PFSK-1 (cell line): ENCODE measurements around the gene PLAGL2.

Source experiments
- FOXP2 ChIP-seq: optimal IDR thresholded peaks from 2 replicates; pipeline ENCODE3; 2011; ENCODE audit warnings: borderline replicate concordance, control low read depth, inconsistent platforms; ENCODE audit not compliant: insufficient read depth; ENCODE audit errors: extremely low read length, extremely low read depth
- POLR2AphosphoS5 ChIP-seq: IDR thresholded peaks from 2 replicates; pipeline ENCODE4 v1.6.1; 2012; ENCODE audit warnings: low read depth, mild to moderate bottlenecking, control low read depth, low read length, moderate library complexity
- REST ChIP-seq, 2 experiments: IDR thresholded peaks; 2 replicates each; pipeline versions ENCODE4 v1.6.1 to v1.8.0; 2011 to 2012; ENCODE audit warnings: low read depth in 2 of 2, low read length in 2 of 2, control low read depth in 1 of 2, inconsistent platforms in 1 of 2, mild to moderate bottlenecking in 1 of 2, moderate library complexity in 1 of 2; ENCODE audit not compliant: insufficient read depth in 1 of 2
- SIN3A ChIP-seq: IDR thresholded peaks from 2 replicates; pipeline ENCODE4 v1.6.1; 2012; ENCODE audit warnings: mild to moderate bottlenecking, low read length, moderate library complexity, borderline replicate concordance; ENCODE audit not compliant: insufficient read depth
- TAF1 ChIP-seq: IDR thresholded peaks from 2 replicates; pipeline ENCODE4 v1.6.1; 2012; ENCODE audit warnings: low read length, control low read depth, borderline replicate concordance; ENCODE audit not compliant: insufficient read depth

Gene PLAGL2

GRCh38 chr20:32153156-32153665 lies 54.3 kb downstream of the PLAGL2 start:
- no peak for TF ChIP-seq FOXP2
- TF ChIP-seq SIN3A, result no peak
- TF ChIP-seq POLR2AphosphoS5, result no peak
- no peak for TF ChIP-seq REST (IDR thresholded peaks at IDR 0.05; ENCODE audit: insufficient read depth in 1 of 2, low read depth in 2 of 2, low read length in 2 of 2)
- TF ChIP-seq TAF1, result no peak

GRCh38 chr20:32152421-32153155 lies 55.0 kb downstream of the PLAGL2 start:
- TF ChIP-seq POLR2AphosphoS5 (no peak), SIN3A (no peak), FOXP2 (no peak)

- TF ChIP-seq REST (IDR thresholded peaks at IDR 0.05; ENCODE audit: insufficient read depth in 1 of 2, low read depth in 2 of 2, low read length in 2 of 2) (no peak), POLR2AphosphoS5 (no peak), FOXP2 (no peak), SIN3A (no peak), TAF1 (no peak)
Measured at GRCh38 chr20:32150291-32150848, 57.2 kb downstream of the PLAGL2 start.

GRCh38 chr20:32149566-32150170 lies 57.9 kb downstream of the PLAGL2 start:
- TF ChIP-seq POLR2AphosphoS5 (no peak), SIN3A (no peak), REST (IDR thresholded peaks at IDR 0.05; ENCODE audit: insufficient read depth in 1 of 2, low read depth in 2 of 2, low read length in 2 of 2) (no peak), TAF1 (no peak), FOXP2 (no peak)

GRCh38 chr20:32144898-32145662 lies 62.5 kb downstream of the PLAGL2 start:
- TF ChIP-seq SIN3A, result no peak
- TF ChIP-seq POLR2AphosphoS5, result no peak
- no peak for TF ChIP-seq TAF1
- TF ChIP-seq FOXP2, result no peak
- TF ChIP-seq REST (IDR thresholded peaks at IDR 0.05; ENCODE audit: insufficient read depth in 1 of 2, low read depth in 2 of 2, low read length in 2 of 2), result no peak
